Activated B cell treated with CpG ODN at 0.5 μM for 24 hours (primary cell): ENCODE results near the gene AKAP13. TPM values are rescaled to one million over a fixed set of nuclear protein-coding genes. Genes with fewer than 3 reads are reported as not detected.
"Not testable (repeated sequence)": the region's sequence is repeated elsewhere in the genome, so short reads cannot be mapped to it uniquely, and the experiment has no call there.

Source experiments
- ATAC-seq: fragments of 200-7000 bp; cut with Tn5 transposase; one replicate; pipeline ENCODE4 v1.10.0; 2021; ENCODE audit warnings: low read depth, mild to moderate bottlenecking, moderate library complexity
- CTCF ChIA-PET: fragments of 350-600 bp; sonication (Branson Sonifier 250); formaldehyde crosslinking; loops from one replicate; lab custom pipeline; 2021; ENCODE audit warnings: antibody characterized with exemption; lab: Charles Lee
- POLR2A ChIA-PET: fragments of 350-600 bp; sonication (Branson Sonifier 250); formaldehyde crosslinking; loops from one replicate; lab custom pipeline; 2021; ENCODE audit warnings: antibody characterized with exemption; lab: Charles Lee
- DNase-seq: peaks from one replicate; pipeline ENCODE4 v3.0.0; 2022
- H3K27ac Mint-ChIP-seq: one replicate; pipeline ENCODE4 v1.8.0; 2020; ENCODE audit warnings: mixed read lengths
- H3K27me3 Mint-ChIP-seq: one replicate; pipeline ENCODE4 v1.8.0; 2021; ENCODE audit warnings: mixed read lengths
- H3K36me3 Mint-ChIP-seq: one replicate; pipeline ENCODE4 v1.8.0; 2021; ENCODE audit warnings: low read depth, mixed read lengths
- H3K4me1 Mint-ChIP-seq: one replicate; pipeline ENCODE4 v1.8.0; 2021; ENCODE audit warnings: mixed read lengths
- H3K4me3 Mint-ChIP-seq: one replicate; pipeline ENCODE4 v1.8.0; 2020; ENCODE audit warnings: mild to moderate bottlenecking, mixed read lengths
- H3K9me3 Mint-ChIP-seq: one replicate; pipeline ENCODE4 v1.8.0; 2020; ENCODE audit warnings: mixed read lengths
- CTCF ChIP-seq: fragments of 200-600 bp; IDR thresholded peaks from one replicate; pipeline ENCODE4 v1.8.0; 2022; ENCODE audit warnings: antibody characterized with exemption, mild to moderate bottlenecking
- intact Hi-C: fragments of 100-400 bp; cut with micrococcal nuclease; formaldehyde crosslinking; loops from one replicate; pipeline ENCODE4 v1.15.1; 2024
- total RNA-seq: library from RNA; stranded (reverse); gene quantifications from 2 replicates; pipeline ENCODE4 v1.2.3, GENCODE V29; 2022

The AKAP13 gene
- total RNA-seq, 1 donor from 2014 or later: 290 TPM

GRCh38 chr15:85792912-85793590 is 412.6 kb downstream of the AKAP13 start:
- no peak for ATAC-seq
- Mint-ChIP-seq H3K36me3 (no peaks in the 10 kb centered on the region), H3K27me3 (peaks cover 2% of the 10 kb centered on the region), H3K27ac (no peak overlapping the region), H3K4me1 (peaks cover 19% of the 10 kb centered on the region), H3K9me3 (no peaks in the 10 kb centered on the region), H3K4me3 (peak overlapping the region; percentile 85)
- ChIA-PET CTCF (no interaction called here), POLR2A (no interaction called here)
- intact Hi-C loops: loop anchor here (5.0 kb wide), 1 partner anchor 61 kb away; no protein-coding TSS in a partner anchor
- TF ChIP-seq CTCF: no peak
- DNase-seq: no peak

- H3K4me1 Mint-ChIP-seq: peaks cover 19% of the 10 kb centered on the region
- H3K36me3 Mint-ChIP-seq: no peaks in the 10 kb centered on the region
- POLR2A ChIA-PET: interaction anchor here (0.6 kb wide), 1 partner anchor 495 kb away, joined by 8 read pairs; no protein-coding TSS in a partner anchor
- H3K27ac Mint-ChIP-seq: peak overlapping the region; percentile 35
- H3K27me3 Mint-ChIP-seq: peaks cover 2% of the 10 kb centered on the region
- peak overlapping the region; percentile 85 for H3K4me3 Mint-ChIP-seq
- DNase-seq (peak; percentile 41), ATAC-seq (peak; percentile 14)
- CTCF ChIA-PET: no interaction called here
- H3K9me3 Mint-ChIP-seq: no peaks in the 10 kb centered on the region
- no peak for TF ChIP-seq CTCF
- intact Hi-C loops: loop anchor here (2.0 to 5.0 kb wide), 2 partner anchors 47 to 62 kb away; no protein-coding TSS in a partner anchor
Measured at GRCh38 chr15:85793641-85794597, 413.5 kb downstream of the AKAP13 start.

GRCh38 chr15:85794598-85795336 is 414.4 kb downstream of the AKAP13 start, which contains the start of gene KLHL25:
KLHL25 (minus strand) TSS chr15:85794925; CDS start chr15:85769810, 25,115 bp downstream.
- peaks cover 2% of the 10 kb centered on the region for H3K27me3 Mint-ChIP-seq
- POLR2A ChIA-PET: interaction anchor here (0.6 kb wide), 1 partner anchor 496 kb away, joined by 8 read pairs; no protein-coding TSS in a partner anchor
- H3K36me3 Mint-ChIP-seq: no peaks in the 10 kb centered on the region
- DNase-seq (peak; percentile 84), ATAC-seq (peak; percentile 98)
- peak within 1 kb of the TSS; percentile 66 for H3K27ac Mint-ChIP-seq
- CTCF ChIA-PET: no interaction called here
- H3K4me3 Mint-ChIP-seq: peak within 1 kb of the TSS; percentile 88
- no peaks in the 10 kb centered on the region for H3K9me3 Mint-ChIP-seq
- H3K4me1 Mint-ChIP-seq: peaks cover 19% of the 10 kb centered on the region
- intact Hi-C loops: loop anchor here (2.0 to 5.0 kb wide), 2 partner anchors 46 to 62 kb away; no protein-coding TSS in a partner anchor
- TF ChIP-seq CTCF: no peak

- ATAC-seq: no peak
Measured at GRCh38 chr15:85795337-85796305, 415.2 kb downstream of the AKAP13 start.

GRCh38 chr15:85796371-85796770 is 416.0 kb downstream of the AKAP13 start:
- ATAC-seq, CTCF ChIA-PET, H3K27me3 Mint-ChIP-seq, intact Hi-C loops, H3K36me3 Mint-ChIP-seq, H3K9me3 Mint-ChIP-seq, H3K27ac Mint-ChIP-seq, DNase-seq, H3K4me3 Mint-ChIP-seq: not testable (repeated sequence)
- peaks cover 30% of the 10 kb centered on the region for H3K4me1 Mint-ChIP-seq
- POLR2A ChIA-PET: interaction anchor here (1.2 kb wide), 1 partner anchor 11 kb away, joined by 3 read pairs; no protein-coding TSS in a partner anchor

More at GRCh38 chr15:85795337-85796305, 415.2 kb downstream of the AKAP13 start:
- POLR2A ChIA-PET: interaction anchor here (1.2 kb wide), 1 partner anchor 11 kb away, joined by 3 read pairs; no protein-coding TSS in a partner anchor
- intact Hi-C loops: loop anchor here (2.0 kb wide), 1 partner anchor 45 kb away; no protein-coding TSS in a partner anchor
- H3K36me3 Mint-ChIP-seq: no peaks in the 10 kb centered on the region
- no peaks in the 10 kb centered on the region for H3K9me3 Mint-ChIP-seq
- H3K4me1 Mint-ChIP-seq: peaks cover 23% of the 10 kb centered on the region
- no peak overlapping the region for H3K27ac Mint-ChIP-seq
- no peak for DNase-seq
- peaks cover 2% of the 10 kb centered on the region for H3K27me3 Mint-ChIP-seq
- CTCF ChIA-PET: no interaction called here
- peak overlapping the region; percentile 80 for H3K4me3 Mint-ChIP-seq
- TF ChIP-seq CTCF: no peak
